ENCODE results near the gene STXBP3. TPM values are rescaled to one million over a fixed set of nuclear protein-coding genes. Genes with fewer than 3 reads are reported as not detected.

STXBP3 gene
- total and polyA plus RNA-seq, 2 donors (not counting 3 experiments of a cell fraction or from before 2014, with no cell fraction given): 9.4 to 44.1 TPM

DNA sequence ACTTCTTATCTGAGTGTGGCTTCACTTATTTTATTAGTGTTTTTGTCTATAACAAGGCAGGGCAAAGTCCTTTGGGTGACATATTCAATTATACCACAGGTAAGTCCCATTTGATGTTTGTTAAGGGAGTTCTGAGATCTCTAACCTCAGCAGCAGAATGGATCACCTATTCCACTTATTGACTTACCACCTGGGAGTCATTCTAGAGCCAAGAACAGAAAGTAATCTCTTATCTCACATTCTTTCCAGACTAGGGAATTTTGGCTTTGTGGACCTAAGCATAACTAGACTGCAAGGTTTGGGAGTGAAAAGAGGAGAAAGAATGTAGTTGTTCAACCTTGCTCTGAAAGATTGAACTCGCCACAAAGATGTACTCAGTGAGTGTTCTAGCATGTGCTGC is 20.6 kb upstream of the STXBP3 start:
- DNase-seq (ENCODE audit: low read depth, low spot score) (no peak), FAIRE-seq (no peak)
- H2AFZ ChIP-seq (ENCODE audit: low read depth, low read length): no peak overlapping the region
- intact Hi-C loops (cut with micrococcal nuclease) (no loop called here), dilution Hi-C loops (cut with MboI; ENCODE audit: extremely low pct_ligation_motif_present, low sequenced_read_pairs) (no loop called here)
- BruUV-seq (replicated peaks): no TSS peak
- H4K20me1 ChIP-seq (replicated peaks; ENCODE audit: control insufficient read depth, extremely low read depth, insufficient read depth, low read length): no peaks in the 10 kb centered on the region
- no peak overlapping the region for H3K27ac ChIP-seq (ENCODE audit: insufficient read depth, low read depth, low read length)
- peaks cover 3% of the 10 kb centered on the region for H3K4me1 ChIP-seq (ENCODE audit: control insufficient read depth, extremely low read depth, insufficient read depth, low read length)
- H3K79me2 ChIP-seq (ENCODE audit: control insufficient read depth, insufficient read depth, low read length): no peaks in the 10 kb centered on the region
- no peaks in the 10 kb centered on the region for H3K9me1 ChIP-seq (replicated peaks; ENCODE audit: control insufficient read depth, extremely low read depth, insufficient read depth, low read length)
- no peak overlapping the region for H3K4me2 ChIP-seq (ENCODE audit: insufficient read depth, low read length)
- H3K9ac ChIP-seq (replicated peaks; ENCODE audit: extremely low read depth, insufficient read depth, low read length): no peak overlapping the region
- CTCF ChIA-PET: no interaction called here
- no peak overlapping the region for H3K4me3 ChIP-seq (replicated peaks in 1 of 3; ENCODE audit: insufficient read depth in 1 of 3, low read depth in 1 of 3, low read length in 3 of 3)
- no peaks in the 10 kb centered on the region for H3K36me3 ChIP-seq (ENCODE audit: control insufficient read depth in 2 of 2, extremely low read depth in 1 of 2, insufficient read depth in 2 of 2, low read length in 2 of 2)
- no peaks in the 10 kb centered on the region for H3K9me3 ChIP-seq (replicated peaks; ENCODE audit: control insufficient read depth, insufficient read depth, low read length)
- TF ChIP-seq, protein P1, sequence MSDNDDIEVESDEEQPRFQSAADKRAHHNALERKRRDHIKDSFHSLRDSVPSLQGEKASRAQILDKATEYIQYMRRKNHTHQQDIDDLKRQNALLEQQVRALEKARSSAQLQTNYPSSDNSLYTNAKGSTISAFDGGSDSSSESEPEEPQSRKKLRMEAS (IDR thresholded peaks at IDR 0.05; ENCODE audit: insufficient read depth, insufficient read length): no peak
- no peak for TF ChIP-seq POLR2A (IDR thresholded peaks at IDR 0.05; ENCODE audit: low read depth, low read length)
- no peak for TF ChIP-seq POLR2AphosphoS5 (IDR thresholded peaks at IDR 0.05; ENCODE audit: insufficient read depth, low read depth, low read length)
- TF ChIP-seq EZH2 (IDR thresholded peaks at IDR 0.05; ENCODE audit: borderline replicate concordance, low read depth, low read length, severe bottlenecking): no peak
- TF ChIP-seq FOS (IDR thresholded peaks at IDR 0.05; ENCODE audit: borderline replicate concordance, insufficient read depth, low read length): no peak
- TF ChIP-seq MYC (IDR thresholded peaks at IDR 0.05; ENCODE audit: low read depth, low read length): no peak
- TF ChIP-seq, protein P2, sequence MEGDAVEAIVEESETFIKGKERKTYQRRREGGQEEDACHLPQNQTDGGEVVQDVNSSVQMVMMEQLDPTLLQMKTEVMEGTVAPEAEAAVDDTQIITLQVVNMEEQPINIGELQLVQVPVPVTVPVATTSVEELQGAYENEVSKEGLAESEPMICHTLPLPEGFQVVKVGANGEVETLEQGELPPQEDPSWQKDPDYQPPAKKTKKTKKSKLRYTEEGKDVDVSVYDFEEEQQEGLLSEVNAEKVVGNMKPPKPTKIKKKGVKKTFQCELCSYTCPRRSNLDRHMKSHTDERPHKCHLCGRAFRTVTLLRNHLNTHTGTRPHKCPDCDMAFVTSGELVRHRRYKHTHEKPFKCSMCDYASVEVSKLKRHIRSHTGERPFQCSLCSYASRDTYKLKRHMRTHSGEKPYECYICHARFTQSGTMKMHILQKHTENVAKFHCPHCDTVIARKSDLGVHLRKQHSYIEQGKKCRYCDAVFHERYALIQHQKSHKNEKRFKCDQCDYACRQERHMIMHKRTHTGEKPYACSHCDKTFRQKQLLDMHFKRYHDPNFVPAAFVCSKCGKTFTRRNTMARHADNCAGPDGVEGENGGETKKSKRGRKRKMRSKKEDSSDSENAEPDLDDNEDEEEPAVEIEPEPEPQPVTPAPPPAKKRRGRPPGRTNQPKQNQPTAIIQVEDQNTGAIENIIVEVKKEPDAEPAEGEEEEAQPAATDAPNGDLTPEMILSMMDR (IDR thresholded peaks at IDR 0.05; ENCODE audit: extremely low read depth in 1 of 2, insufficient read depth in 1 of 2, low read depth in 1 of 2, low read length in 2 of 2): no peak
- no peak for TF ChIP-seq GATA2 (IDR thresholded peaks at IDR 0.05; ENCODE audit: insufficient read depth, insufficient read length, low read depth, low read length)
- no peak for TF ChIP-seq JUN (IDR thresholded peaks at IDR 0.05; ENCODE audit: borderline replicate concordance, insufficient read depth, insufficient read length, low read depth)
- peaks cover 0 to 9% of the 10 kb centered on the region in 2 experiments for H3K27me3 ChIP-seq (ENCODE audit: control insufficient read depth in 2 of 2, insufficient read depth in 2 of 2, low read length in 2 of 2)
- POLR2A ChIA-PET: no interaction called here
